Posterior cingulate gyrus (tissue), 11 donors: ENCODE measurements around the gene EEF1A1.
"Not testable (repeated sequence)": the region's sequence is repeated elsewhere in the genome, so short reads cannot be mapped to it uniquely, and the experiment has no call there.

Experiments
- DNase-seq, 10 donors: peaks; one replicate each; pipeline versions ENCODE4 v3.0.0 to v3.0.0-alpha.2; 2020 to 2021; ENCODE audit warnings: mixed read lengths in 3 of 10
- intact Hi-C: fragments of 100-400 bp; cut with DNase I; formaldehyde crosslinking; loops from one replicate; pipeline ENCODE4 v1.15.1; 2023

The EEF1A1 gene

GRCh38 chr6:73538116-73538779 lies 17.4 kb upstream of the EEF1A1 start:
- intact Hi-C loops, result no loop called here
- DNase-seq, result no peak

DNA sequence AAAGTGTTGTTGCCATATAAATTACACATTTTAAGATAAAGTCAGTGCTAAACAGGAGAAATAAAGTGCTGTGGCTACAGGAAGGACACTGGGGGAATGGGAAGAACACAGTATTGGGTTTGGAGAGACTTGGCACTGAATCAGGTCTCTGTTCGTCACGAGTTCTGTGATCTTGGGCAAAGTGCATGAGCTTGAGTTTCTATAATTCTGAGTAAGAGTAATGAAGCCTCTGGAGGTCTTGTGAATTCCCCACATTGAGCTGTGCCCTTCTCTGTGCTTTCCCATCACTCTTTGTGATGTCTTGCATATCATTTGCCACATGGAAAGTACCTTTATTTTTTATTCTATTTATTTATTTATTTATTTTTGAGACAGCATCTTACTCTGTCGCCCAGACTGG lies 16.8 kb upstream of the EEF1A1 start:
- intact Hi-C loops, result no loop called here
- no peak for DNase-seq

- intact Hi-C loops, result no loop called here
- no peak for DNase-seq
Observed at GRCh38 chr6:73534628-73535027, 13.8 kb upstream of the EEF1A1 start.

GRCh38 chr6:73532293-73532692 lies 11.5 kb upstream of the EEF1A1 start:
- intact Hi-C loops, result no loop called here
- DNase-seq, result no peak

DNA sequence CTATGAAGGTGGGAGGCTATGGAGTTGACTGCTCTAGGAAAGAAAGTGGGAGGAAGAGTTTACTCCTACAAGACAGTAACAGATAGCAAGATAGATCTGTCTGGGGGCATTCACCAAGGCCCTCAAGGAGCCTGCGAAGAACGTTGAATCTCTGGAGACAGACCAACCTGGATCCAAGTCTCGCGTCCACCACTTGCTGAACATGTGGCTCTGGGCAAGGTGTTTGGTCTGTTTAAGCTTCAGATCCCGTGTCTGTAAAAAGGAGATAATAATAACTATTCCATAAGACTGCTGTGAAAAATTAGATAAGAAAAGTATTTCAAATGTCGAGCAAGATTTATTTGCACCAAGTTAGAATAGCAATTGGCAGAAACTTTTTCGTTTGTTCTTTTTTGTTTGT lies 8.1 kb upstream of the EEF1A1 start:
- intact Hi-C loops, result no loop called here
- DNase-seq, result no peak

- no peak for DNase-seq
- intact Hi-C loops, result no loop called here
Observed at GRCh38 chr6:73525546-73526330, 4.9 kb upstream of the EEF1A1 start.

GRCh38 chr6:73523434-73524123 lies 2.7 kb upstream of the EEF1A1 start:
- DNase-seq, result peak in 4 of 10 donors; percentile 12 to 85 (median 17)
- intact Hi-C loops, result no loop called here

GRCh38 chr6:73521351-73521985 lies 636 bp upstream of the EEF1A1 start:
- intact Hi-C loops, result loop anchor here (1.0 kb wide), 2 partner anchors 59 to 133 kb away; no protein-coding TSS in a partner anchor
- peak in 8 of 10 donors; percentile 56 to 94 (median 69) for DNase-seq

GRCh38 chr6:73519926-73520687 lies 725 bp downstream of the EEF1A1 start:
- intact Hi-C loops, result no loop called here
- peak; percentile 51 to 95 (median 70) for DNase-seq

GRCh38 chr6:73518982-73519881 lies 1.6 kb downstream of the EEF1A1 start:
- DNase-seq, intact Hi-C loops: not testable (repeated sequence)

DNA sequence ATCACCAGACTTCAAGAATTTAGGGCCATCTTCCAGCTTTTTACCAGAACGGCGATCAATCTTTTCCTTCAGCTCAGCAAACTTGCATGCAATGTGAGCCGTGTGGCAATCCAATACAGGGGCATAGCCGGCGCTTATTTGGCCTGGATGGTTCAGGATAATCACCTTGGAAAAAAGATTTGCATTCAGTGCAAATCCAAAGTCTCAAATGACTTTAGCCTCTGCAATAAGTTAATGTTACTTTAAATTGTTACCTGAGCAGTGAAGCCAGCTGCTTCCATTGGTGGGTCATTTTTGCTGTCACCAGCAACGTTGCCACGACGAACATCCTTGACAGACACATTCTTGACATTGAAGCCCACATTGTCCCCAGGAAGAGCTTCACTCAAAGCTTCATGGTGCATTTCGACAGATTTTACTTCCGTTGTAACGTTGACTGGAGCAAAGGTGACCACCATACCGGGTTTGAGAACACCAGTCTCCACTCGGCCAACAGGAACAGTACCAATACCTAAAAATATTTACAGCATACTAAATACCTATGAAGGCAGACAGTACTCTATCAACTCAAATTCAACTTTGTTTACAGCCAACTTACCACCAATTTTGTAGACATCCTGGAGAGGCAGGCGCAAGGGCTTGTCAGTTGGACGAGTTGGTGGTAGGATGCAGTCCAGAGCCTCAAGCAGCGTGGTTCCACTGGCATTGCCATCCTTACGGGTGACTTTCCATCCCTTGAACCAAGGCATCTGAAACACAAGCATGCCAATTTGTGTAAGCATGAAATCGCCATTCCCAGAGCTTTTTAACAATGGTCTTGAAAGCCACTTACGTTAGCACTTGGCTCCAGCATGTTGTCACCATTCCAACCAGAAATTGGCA lies 2.5 kb downstream of the EEF1A1 start:
- DNase-seq, intact Hi-C loops: not testable (repeated sequence)

GRCh38 chr6:73516514-73517489 lies 4.0 kb downstream of the EEF1A1 start:
- DNase-seq, result no peak
- intact Hi-C loops, result no loop called here

- no peak for DNase-seq
- intact Hi-C loops, result loop anchor here (1.0 kb wide), 1 partner anchor 95 kb away; no protein-coding TSS in a partner anchor
Observed at GRCh38 chr6:73515204-73515655, 5.6 kb downstream of the EEF1A1 start.

DNA sequence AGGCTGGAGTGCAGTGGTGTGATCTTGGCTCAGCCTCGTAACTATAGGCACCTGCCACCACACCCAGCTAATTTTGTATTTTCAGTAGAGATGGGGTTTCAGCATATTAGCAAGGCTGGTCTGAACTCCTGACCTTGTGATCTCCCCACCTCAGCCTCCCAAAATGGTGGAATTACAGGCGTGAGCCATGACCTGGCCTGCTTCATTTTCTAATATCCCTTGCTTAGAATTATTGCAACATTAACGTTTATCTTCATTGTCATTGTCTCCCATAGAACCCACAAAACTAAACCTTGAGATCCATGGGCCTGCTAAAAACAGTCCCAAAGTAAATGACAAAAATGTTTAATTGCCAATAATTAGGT lies 6.1 kb downstream of the EEF1A1 start:
- DNase-seq, result no peak
- intact Hi-C loops, result loop anchor here (1.0 kb wide), 1 partner anchor 96 kb away; no protein-coding TSS in a partner anchor

GRCh38 chr6:73513496-73513854 lies 7.4 kb downstream of the EEF1A1 start:
- intact Hi-C loops, result no loop called here
- no peak for DNase-seq

GRCh38 chr6:73511796-73512195 lies 9.0 kb downstream of the EEF1A1 start:
- intact Hi-C loops, result no loop called here
- no peak for DNase-seq

DNA sequence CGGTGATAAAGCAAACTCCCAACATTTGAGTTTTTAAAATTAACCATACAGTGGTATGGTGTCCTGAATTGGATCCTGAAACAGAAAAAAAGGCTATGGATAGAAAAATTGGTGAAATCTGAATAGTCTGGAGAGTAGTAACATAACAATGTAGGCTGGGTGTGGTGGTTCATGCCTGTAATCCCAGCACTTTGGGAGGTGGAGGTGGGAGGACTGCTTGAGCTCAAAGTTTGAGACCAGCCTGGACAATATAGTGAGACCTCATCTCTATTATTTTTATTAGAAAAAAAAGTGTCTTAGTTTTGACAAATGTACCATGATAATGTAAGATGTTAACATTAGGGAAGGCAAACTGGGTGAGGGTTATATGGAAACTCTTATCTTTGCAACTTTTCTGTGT lies 11.0 kb downstream of the EEF1A1 start:
- DNase-seq, result no peak
- intact Hi-C loops, result no loop called here
